Measurements from ENCODE around the gene P3H4. TPM values are rescaled to one million over a fixed set of nuclear protein-coding genes. Genes with fewer than 3 reads are reported as not detected.
A peak's percentile ranks its signal among the peaks of the same experiment; 100 is the strongest.

The P3H4 gene
- total and polyA plus RNA-seq, 2 of the 4 experiments (the other 2 are of a cell fraction), result 21.5 to 66.7 TPM

GRCh38 chr17:41784207-41784744 is 27.5 kb downstream of the P3H4 start (continued):
- no peak for TF ChIP-seq BHLHE40 (IDR thresholded peaks at IDR 0.05; ENCODE audit: low read depth, low read length)

GRCh38 chr17:41782142-41782541 is 29.6 kb downstream of the P3H4 start:
- Histone ChIP-seq H2BK120ac (ENCODE audit: low read depth, low read length) (no peak overlapping the region), H3K56ac (ENCODE audit: extremely low read depth, insufficient read depth, low read length) (no peak overlapping the region), H4K8ac (ENCODE audit: low read depth in 2 of 2, low read length in 2 of 2) (no peak overlapping the region), H3K36me3 (ENCODE audit: control insufficient read depth, insufficient read depth, low read length) (0 out of 2 replicates have a peak, but pooled peaks cover 2% of the 10 kb centered on the region), H3K4me1 (ENCODE audit: control insufficient read depth, insufficient read depth, low read length) (peaks cover 28% of the 10 kb centered on the region), H2BK20ac (ENCODE audit: low read depth, low read length) (no peak overlapping the region), H3K18ac (ENCODE audit: low read depth, low read length) (no peak overlapping the region), H4K20me1 (ENCODE audit: insufficient read depth, low read length) (peaks cover 25% of the 10 kb centered on the region), H2BK5ac (ENCODE audit: low read depth, low read length, poor library complexity, severe bottlenecking) (no peak overlapping the region), H3K4ac (ENCODE audit: low read depth, low read length) (peak overlapping the region; percentile 5; the same call in 1 of the 2 replicates), H3K27ac (ENCODE audit: insufficient read depth, low read length) (no peak overlapping the region), H2AK9ac (replicated peaks; ENCODE audit: low read depth, low read length, poor library complexity) (peak overlapping the region; percentile 3), H3K14ac (replicated peaks; ENCODE audit: low read depth, low read length) (no peak overlapping the region), H3K79me1 (ENCODE audit: low read depth in 1 of 2, low read length in 2 of 2) (peaks cover 6 to 61% of the 10 kb centered on the region in 2 experiments; a peak in 3 of 4 replicates), H2BK15ac (ENCODE audit: low read depth, low read length) (no peak overlapping the region), H3K27me3 (ENCODE audit: control insufficient read depth, insufficient read depth, low read length) (no peaks in the 10 kb centered on the region), H3K4me3 (ENCODE audit: insufficient read depth, low read depth, low read length) (no peak overlapping the region), H3K4me2 (ENCODE audit: low read depth, low read length) (no peak overlapping the region), H4K5ac (ENCODE audit: low read depth, low read length) (no peak overlapping the region), H2AK5ac (ENCODE audit: low read depth, low read length) (no peak overlapping the region), H4K91ac (ENCODE audit: insufficient read depth, low read depth, low read length) (no peak overlapping the region), H3K23ac (ENCODE audit: low read depth, low read length) (no peak overlapping the region), H3K9me3 (ENCODE audit: control insufficient read depth, insufficient read depth, low read length) (no peaks in the 10 kb centered on the region), H2AFZ (replicated peaks; ENCODE audit: low read length, poor library complexity) (no peak overlapping the region), H3K9me1 (ENCODE audit: insufficient read depth, low read length) (peaks cover 11% of the 10 kb centered on the region), H3K9ac (ENCODE audit: low read depth, low read length) (no peak overlapping the region)
- no TSS peak for BruUV-seq (replicated peaks)
- no peak for ATAC-seq (ENCODE audit: low read depth)
- ChIA-PET CTCF (no interaction called here), POLR2A (ENCODE audit: unreplicated experiment) (interaction anchor here (1.3 kb wide), 1 partner anchor 36 kb away, joined by 3 read pairs; no protein-coding TSS in a partner anchor)
- WGBS, 2 experiments (ENCODE audit: extremely low coverage in 2 of 2, insufficient read length in 1 of 2), result 100% methylated on average over 1 of the region's 4 CpGs; no CpG with 5 or more reads in 1 of the 2 experiments
- no peak for DNase-seq
- dilution Hi-C loops (cut with HindIII; ENCODE audit: low sequenced_read_pairs, unreplicated experiment) (no loop called here), in situ Hi-C loops (cut with MboI; ENCODE audit: low sequenced_read_pairs) (no loop called here), intact Hi-C loops (cut with micrococcal nuclease) (no loop called here)
- no peak for TF ChIP-seq MAFK (IDR thresholded peaks at IDR 0.05; ENCODE audit: low read depth, low read length)
- TF ChIP-seq BHLHE40 (IDR thresholded peaks at IDR 0.05; ENCODE audit: low read depth, low read length), result no peak
- TF ChIP-seq RAD21 (IDR thresholded peaks at IDR 0.05; ENCODE audit: low read length), result no peak
- TF ChIP-seq MAZ (IDR thresholded peaks at IDR 0.05; ENCODE audit: borderline replicate concordance, low read depth, low read length), result no peak
- TF ChIP-seq USF2 (IDR thresholded peaks at IDR 0.05; ENCODE audit: low read depth, low read length), result no peak

Data from IMR-90 (cell line).